HL-60 (cell line): ENCODE measurements around the gene AKR1C4.
"Not testable (repeated sequence)": the region's sequence is repeated elsewhere in the genome, so short reads cannot be mapped to it uniquely, and the experiment has no call there.

Experiments used
- DNase-seq, 2 experiments: peaks; one replicate each; pipeline ENCODE4 v3.0.0-alpha.2; 2010 to 2020; ENCODE audit warnings: low read depth in 1 of 2, low spot score in 1 of 2
- H3K27ac ChIP-seq: fragments of 250-450 bp; sonication (Bioruptor Pico); replicated peaks from 2 replicates; pipeline ENCODE4 v1.5.1; 2020; ENCODE audit warnings: mild to moderate bottlenecking, moderate library complexity
- H3K27me3 ChIP-seq: fragments of 250-450 bp; sonication (Bioruptor Pico); 2 replicates; pipeline ENCODE4 v1.5.1; 2021; ENCODE audit warnings: mild to moderate bottlenecking, moderate library complexity; ENCODE audit not compliant: insufficient read depth, poor library complexity, severe bottlenecking
- H3K4me3 ChIP-seq: replicated peaks from 2 replicates; pipeline ENCODE4 v1.5.1; 2011; ENCODE audit warnings: mild to moderate bottlenecking, control low read depth, low read length; ENCODE audit not compliant: insufficient read depth
- GABPA ChIP-seq: IDR thresholded peaks from 2 replicates; pipeline ENCODE4 v1.6.1; 2012; ENCODE audit warnings: low read depth
- POLR2AphosphoS5 ChIP-seq: IDR thresholded peaks from 2 replicates; pipeline ENCODE4 v1.6.1; 2012; ENCODE audit warnings: low read depth
- REST ChIP-seq: IDR thresholded peaks from 2 replicates; pipeline ENCODE4 v1.6.1; 2012; ENCODE audit warnings: low read depth; ENCODE audit not compliant: insufficient replicate concordance
- SPI1 ChIP-seq: IDR thresholded peaks from 2 replicates; pipeline ENCODE4 v1.6.1; 2012; ENCODE audit warnings: low read depth, mild to moderate bottlenecking, borderline replicate concordance
- TF ChIP-seq, protein P1 (sequence below): IDR thresholded peaks from one replicate; pipeline ENCODE4 v1.5.1; 2011; ENCODE audit warnings: low read length, control low read depth, inconsistent platforms; ENCODE audit not compliant: insufficient read depth

AKR1C4 gene

DNA sequence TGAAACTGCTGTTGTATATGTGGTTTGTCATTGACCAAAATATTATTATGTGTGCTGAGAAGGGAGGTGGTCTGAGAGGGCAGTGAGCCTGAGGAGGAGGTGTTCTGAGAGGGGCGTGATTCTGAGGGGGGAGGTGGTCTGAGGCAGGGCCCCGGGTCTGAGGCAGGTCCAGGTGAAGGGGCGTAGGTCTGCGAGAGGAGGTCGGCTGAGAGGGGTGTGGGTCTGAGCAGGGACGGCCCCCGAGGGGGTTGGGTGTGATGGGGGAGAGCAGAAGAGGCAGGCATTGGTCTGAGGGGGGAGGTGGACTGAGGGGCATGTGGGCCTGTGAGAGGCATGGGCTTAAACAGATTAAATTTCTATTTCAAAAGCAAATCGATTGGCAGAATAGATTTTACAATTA is 32.4 kb downstream of the AKR1C4 start:
- TF ChIP-seq REST (no peak), POLR2AphosphoS5 (no peak), GABPA (no peak), SPI1 (no peak)
- TF ChIP-seq, protein P1, sequence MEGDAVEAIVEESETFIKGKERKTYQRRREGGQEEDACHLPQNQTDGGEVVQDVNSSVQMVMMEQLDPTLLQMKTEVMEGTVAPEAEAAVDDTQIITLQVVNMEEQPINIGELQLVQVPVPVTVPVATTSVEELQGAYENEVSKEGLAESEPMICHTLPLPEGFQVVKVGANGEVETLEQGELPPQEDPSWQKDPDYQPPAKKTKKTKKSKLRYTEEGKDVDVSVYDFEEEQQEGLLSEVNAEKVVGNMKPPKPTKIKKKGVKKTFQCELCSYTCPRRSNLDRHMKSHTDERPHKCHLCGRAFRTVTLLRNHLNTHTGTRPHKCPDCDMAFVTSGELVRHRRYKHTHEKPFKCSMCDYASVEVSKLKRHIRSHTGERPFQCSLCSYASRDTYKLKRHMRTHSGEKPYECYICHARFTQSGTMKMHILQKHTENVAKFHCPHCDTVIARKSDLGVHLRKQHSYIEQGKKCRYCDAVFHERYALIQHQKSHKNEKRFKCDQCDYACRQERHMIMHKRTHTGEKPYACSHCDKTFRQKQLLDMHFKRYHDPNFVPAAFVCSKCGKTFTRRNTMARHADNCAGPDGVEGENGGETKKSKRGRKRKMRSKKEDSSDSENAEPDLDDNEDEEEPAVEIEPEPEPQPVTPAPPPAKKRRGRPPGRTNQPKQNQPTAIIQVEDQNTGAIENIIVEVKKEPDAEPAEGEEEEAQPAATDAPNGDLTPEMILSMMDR: no peak
- no peak overlapping the region for H3K4me3 ChIP-seq
- no peaks in the 10 kb centered on the region for H3K27me3 ChIP-seq
- no peak for DNase-seq
- H3K27ac ChIP-seq: no peak overlapping the region

DNA sequence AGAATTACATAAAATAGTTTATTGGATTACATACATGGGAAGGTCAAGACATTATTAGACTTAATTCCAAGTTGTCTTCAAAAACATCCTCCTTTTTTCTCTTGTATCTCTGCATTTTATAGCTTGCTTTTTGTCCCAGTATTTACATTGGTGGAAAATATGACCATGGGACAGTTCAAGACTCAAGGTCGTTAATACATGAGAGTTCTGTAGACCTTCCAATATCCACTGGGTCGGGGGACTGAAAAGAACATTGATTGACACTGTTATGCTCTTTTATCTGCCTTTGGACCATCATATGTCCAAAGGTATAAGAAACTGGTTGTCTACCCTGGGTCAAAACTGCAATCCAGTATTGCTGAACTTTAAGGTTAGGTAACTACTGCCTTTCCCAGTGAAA is 36.7 kb downstream of the AKR1C4 start:
- H3K27ac ChIP-seq: no peak overlapping the region; the same call in 1 of the 2 replicates
- TF ChIP-seq POLR2AphosphoS5 (no peak), GABPA (no peak), REST (no peak), SPI1 (no peak)
- TF ChIP-seq, protein P1: no peak
- DNase-seq: no peak
- H3K27me3 ChIP-seq: no peaks in the 10 kb centered on the region
- H3K4me3 ChIP-seq: no peak overlapping the region

- Histone ChIP-seq H3K27me3 (no peaks in the 10 kb centered on the region), H3K4me3 (no peak overlapping the region), H3K27ac (peak overlapping the region; percentile 73)
- peak; percentile 89 to 90 for DNase-seq
- TF ChIP-seq GABPA: no peak
- TF ChIP-seq REST: no peak
- TF ChIP-seq, protein P1: no peak
- TF ChIP-seq POLR2AphosphoS5: peak; percentile 76
- TF ChIP-seq SPI1: peak; percentile 81
Observed at GRCh38 chr10:5234106-5234860, 37.6 kb downstream of the AKR1C4 start.

DNA sequence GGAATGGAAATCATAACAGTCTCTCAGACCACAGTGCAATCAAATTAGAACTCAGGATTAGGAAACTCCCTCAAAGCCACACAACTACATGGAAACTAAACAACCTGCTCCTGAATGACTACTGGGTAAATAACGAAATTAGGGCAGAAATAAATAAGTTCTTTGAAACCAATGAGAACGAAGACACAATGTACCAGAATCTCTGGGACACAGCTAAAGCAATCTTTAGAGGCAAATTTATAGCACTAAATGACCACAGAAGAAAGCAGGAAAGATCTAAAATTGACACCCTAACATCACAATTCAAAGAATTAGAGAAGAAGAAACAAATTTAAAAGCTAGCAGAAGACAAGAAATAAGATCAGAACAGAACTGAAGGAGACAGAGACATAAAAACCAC is 40.9 kb downstream of the AKR1C4 start:
- not testable (repeated sequence) for DNase-seq, H3K27ac ChIP-seq, H3K27me3 ChIP-seq, H3K4me3 ChIP-seq
